ENCODE results near the gene H2BK1. TPM values are rescaled to one million over a fixed set of nuclear protein-coding genes. Genes with fewer than 3 reads are reported as not detected.

The H2BK1 gene
- total RNA-seq, 2 donors from 2014 or later, result 1.0 to 4.1 TPM

DNA sequence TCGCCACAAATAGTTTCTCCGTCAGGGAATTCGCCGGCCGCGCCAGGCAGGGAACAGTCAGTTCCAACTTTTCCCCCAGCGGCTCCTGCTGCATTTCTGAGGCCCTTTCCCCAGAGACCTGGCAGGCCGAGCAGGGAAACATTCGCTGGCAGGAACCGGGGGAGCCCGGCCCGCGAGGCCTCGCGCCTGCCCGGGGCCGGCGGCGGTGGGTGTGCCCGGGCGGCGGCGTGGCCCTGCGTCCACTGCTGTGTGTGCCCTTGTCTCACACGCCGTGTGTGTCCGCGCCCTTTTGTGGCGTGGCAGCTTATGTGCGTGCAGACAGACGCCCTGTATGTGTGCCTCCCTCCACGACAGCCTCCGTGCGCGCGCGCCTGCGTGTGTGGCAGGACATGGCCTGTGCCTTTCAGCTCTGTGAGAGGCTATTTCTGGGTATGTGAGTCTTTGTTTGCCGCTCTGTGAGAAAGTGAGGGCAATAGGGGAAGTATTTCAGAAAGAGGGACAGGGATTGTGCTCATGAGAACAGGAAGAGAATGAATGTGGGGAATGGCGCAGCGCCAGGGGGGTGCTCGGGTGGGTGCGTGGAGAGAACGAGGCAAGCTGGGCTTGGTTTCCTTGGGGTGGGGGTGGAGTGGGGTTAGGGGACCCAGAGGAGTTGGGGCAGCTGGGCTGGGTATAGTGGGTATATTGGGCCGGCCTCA, 38.9 kb upstream of the H2BK1 start:
- Mint-ChIP-seq H3K36me3 (ENCODE audit: low read depth) (peaks cover 16% of the 10 kb centered on the region), H3K27ac (no peak overlapping the region), H3K4me1 (peaks cover 44% of the 10 kb centered on the region), H3K27me3 (peaks cover 59% of the 10 kb centered on the region), H3K4me3 (peak overlapping the region; percentile 91)
- ATAC-seq (peak; percentile 43), DNase-seq (no peak)
- no peaks in the 10 kb centered on the region for H3K9me3 ChIP-seq (ENCODE audit: control insufficient read depth, low read length, poor library complexity, severe bottlenecking)

DNA sequence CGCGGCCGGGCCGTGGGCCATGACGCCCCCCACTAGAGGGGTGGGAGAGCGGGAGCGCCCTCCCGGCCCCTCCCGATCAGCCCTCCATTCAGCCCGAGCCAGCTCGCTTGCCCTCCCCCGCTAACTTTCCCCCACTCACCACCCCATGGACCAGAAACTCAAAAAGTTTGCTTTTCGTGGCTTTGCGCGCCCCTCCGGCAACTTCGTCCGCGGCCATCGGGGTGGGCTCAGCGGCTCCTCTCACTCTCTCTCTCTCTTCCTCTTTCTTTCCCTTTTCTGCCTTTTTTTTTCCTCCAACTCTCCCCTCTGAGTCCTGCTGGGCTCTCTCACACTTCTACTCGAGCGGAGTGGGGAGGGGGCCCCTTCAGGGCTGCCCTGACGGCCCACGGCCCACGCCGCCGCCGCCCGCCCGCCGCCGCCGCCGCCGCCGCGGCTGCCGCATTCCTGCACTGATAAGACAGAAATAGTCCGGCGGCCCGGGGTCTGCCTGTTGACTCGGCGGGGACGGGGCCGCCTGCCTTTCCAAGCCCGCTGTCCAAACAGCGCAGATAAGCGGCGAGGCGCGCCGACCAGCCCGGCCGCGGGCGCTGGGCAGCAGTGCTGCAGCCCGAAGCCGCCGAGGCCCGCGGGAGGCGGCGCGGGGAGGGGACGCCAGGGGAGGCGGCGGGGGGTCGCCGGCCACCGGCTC, 38.2 kb upstream of the H2BK1 start, which contains the start of gene SMARCD3:
Gene SMARCD3 (minus strand): TSS at position 349 of the 688 bp plus-strand sequence. CDS start 132 bp downstream, at position 217.
- Mint-ChIP-seq H3K4me3 (peak within 1 kb of the TSS; percentile 91), H3K4me1 (peaks cover 49% of the 10 kb centered on the region), H3K27me3 (peaks cover 52% of the 10 kb centered on the region), H3K27ac (peak within 1 kb of the TSS; percentile 51), H3K36me3 (ENCODE audit: low read depth) (peaks cover 16% of the 10 kb centered on the region)
- ATAC-seq (peak; percentile 42), DNase-seq (peak in 1 of 3 donors; percentile 27)
- H3K9me3 ChIP-seq (ENCODE audit: control insufficient read depth, low read length, poor library complexity, severe bottlenecking), result no peaks in the 10 kb centered on the region

DNA sequence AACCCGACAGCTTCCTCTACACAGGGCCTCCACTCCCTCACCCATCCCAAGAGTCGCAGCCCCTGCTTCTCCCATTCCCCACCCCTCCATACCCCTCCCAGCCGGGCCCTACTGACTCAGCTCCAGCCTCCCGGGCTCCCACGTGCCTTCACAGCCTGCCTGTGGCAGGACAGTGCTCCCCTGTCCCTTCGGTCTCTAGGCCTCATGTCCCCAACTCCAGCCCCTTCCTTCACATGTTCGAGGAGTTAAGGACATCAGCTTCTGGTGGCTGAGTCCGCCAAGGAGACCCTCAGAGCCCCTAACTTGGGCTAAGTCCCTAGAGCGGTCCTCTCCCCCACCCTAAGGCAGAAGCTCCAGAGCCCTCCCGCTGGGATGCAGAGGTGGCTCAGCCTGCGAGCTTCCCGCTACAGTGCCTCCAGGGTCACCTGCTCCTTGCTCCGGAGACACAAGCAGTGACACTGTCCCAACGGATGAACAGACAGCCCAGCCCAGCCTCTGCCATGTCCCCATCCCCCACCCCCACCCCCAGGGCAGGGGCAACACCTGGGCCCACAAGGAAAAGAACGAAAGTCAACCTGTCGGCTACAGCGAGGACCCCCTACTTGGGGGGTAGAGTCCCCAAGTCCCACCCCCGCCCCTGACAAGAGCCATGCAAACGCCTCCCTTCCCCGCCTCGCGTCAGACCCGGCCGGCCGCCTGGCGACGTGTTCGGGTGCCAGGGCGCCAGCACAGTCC, 37.5 kb upstream of the H2BK1 start:
- Mint-ChIP-seq H3K36me3 (ENCODE audit: low read depth) (peaks cover 15% of the 10 kb centered on the region), H3K4me1 (peaks cover 54% of the 10 kb centered on the region), H3K27me3 (peaks cover 46% of the 10 kb centered on the region)

DNA sequence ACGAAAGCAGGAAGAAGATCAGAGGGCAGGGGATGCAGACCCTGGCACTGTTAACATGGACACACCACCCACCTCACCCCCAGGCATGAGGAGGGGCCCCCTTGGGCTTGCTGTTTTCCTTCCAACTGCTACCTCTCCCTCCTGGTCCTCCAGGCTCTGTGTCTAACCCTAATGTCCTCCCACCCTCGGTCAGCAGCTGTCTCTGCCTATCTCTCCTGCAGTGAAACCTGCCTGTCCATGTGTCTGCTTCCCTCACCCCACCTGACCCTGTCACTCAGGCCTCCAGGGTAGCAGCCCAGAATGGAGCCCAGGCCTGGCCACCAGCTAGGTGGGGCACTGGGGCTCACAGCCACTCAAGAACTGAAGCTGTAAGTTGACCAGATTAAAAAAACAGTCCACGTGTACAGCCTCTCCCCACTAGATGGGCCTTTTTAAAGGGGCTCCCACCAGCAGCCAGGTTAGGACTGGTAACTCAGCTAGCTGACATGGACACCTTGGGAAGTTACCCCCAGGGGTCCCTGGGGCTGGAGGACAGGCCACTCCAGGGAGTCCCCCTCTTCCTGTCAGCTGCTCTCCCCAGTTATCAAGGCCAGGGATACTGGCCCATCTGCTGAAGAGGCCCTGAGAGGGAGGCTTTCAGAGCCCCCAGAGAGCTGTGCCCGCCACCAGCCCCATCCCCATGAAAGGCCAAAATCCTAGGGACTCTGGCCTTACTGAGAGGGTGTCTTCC, 36.7 kb upstream of the H2BK1 start:
- H3K27ac Mint-ChIP-seq, result no peak overlapping the region
- H3K9me3 ChIP-seq (ENCODE audit: control insufficient read depth, low read length, poor library complexity, severe bottlenecking), result no peaks in the 10 kb centered on the region
- no peak for DNase-seq
- H3K4me3 Mint-ChIP-seq, result peak overlapping the region; percentile 91
- H3K36me3 Mint-ChIP-seq (ENCODE audit: low read depth), result peaks cover 11% of the 10 kb centered on the region
- H3K27me3 Mint-ChIP-seq, result peaks cover 38% of the 10 kb centered on the region
- ATAC-seq, result no peak
- peaks cover 48% of the 10 kb centered on the region for H3K4me1 Mint-ChIP-seq

More for the DNA sequence above, 37.5 kb upstream of the H2BK1 start:
- H3K9me3 ChIP-seq (ENCODE audit: control insufficient read depth, low read length, poor library complexity, severe bottlenecking), result no peaks in the 10 kb centered on the region
- ATAC-seq (no peak), DNase-seq (no peak)
- H3K4me3 Mint-ChIP-seq, result peak overlapping the region; percentile 91
- peak overlapping the region; percentile 51 for H3K27ac Mint-ChIP-seq

DNA sequence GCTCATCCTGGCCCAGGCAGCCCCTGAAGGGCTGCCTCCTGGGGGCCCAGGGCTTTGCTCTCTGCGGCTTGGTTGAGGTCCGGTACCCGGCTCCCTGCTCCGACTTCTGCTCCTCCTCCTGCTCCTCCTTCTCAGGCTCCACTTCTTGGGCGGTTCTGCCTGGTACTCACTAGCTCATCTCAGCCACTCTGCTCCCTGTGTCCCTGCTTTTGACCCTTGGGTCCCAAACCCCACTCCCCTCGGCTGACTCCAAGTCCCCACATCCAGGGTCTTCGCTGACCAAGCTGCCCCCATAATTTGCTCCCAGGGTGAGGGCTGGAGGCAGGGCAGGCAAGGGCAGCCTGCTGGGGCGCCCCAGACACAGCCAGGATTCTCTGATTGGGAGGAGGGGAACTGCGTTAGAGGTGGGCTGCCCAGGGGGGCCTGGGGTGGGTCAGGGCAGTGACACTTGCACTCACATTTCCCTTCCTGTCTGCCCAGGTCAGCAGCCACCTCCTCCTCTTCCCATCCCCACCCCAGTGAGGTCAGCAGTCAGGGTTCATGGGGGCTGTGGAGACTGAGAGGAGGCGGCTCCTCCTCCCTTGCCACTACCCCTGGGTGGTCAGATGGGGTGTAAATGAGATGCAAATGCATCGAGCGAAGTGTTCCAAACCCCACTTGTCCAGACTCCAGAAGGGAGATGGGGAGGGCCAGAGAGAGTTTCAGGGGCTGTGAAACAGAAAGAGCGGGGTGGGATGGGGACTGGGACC, 36.0 kb upstream of the H2BK1 start:
- no peaks in the 10 kb centered on the region for H3K9me3 ChIP-seq (ENCODE audit: control insufficient read depth, low read length, poor library complexity, severe bottlenecking)
- Mint-ChIP-seq H3K4me1 (peaks cover 47% of the 10 kb centered on the region), H3K27me3 (peaks cover 37% of the 10 kb centered on the region), H3K27ac (peak overlapping the region; percentile 41), H3K4me3 (peak overlapping the region; percentile 66), H3K36me3 (ENCODE audit: low read depth) (peaks cover 11% of the 10 kb centered on the region)
- DNase-seq, result no peak
- ATAC-seq, result no peak

DNA sequence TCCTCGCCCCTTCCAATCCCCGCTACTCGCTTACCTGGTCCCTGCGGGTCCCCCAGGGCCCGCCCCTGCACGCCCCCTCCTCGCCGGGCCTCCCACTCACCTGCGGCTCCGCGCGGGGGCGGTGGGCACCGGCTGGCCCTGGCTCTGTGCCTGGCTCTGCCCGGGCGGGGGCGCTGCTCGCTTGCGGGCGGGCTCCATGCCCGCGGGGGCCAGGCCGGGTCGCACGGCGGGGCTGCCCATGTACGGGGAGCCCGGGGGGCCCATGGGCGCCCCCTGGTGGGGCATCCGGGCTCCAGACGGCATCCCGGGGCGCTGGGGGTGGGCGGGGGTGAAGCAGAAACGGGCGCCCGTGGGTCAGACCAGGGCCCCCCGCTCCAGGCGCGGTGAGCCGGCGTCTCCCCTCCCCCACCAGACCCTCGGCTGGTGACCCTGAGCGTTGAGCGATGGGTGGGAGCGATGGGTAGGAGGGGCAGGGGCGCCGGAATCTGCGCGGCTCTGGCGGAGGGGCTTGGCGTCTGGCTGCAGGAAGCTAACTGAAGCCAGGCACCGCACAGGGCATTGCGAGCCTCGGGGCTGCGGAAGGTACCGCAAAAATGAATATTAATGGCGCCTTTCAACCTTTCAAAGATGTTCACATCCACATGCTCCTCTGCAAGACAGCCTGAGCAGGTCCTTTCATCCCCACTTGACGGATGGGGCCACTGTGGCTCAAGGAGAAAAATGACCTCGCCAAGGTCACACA, 35.2 kb upstream of the H2BK1 start:
- Mint-ChIP-seq H3K36me3 (ENCODE audit: low read depth) (peaks cover 7% of the 10 kb centered on the region), H3K27ac (peak overlapping the region; percentile 41), H3K27me3 (peaks cover 30% of the 10 kb centered on the region), H3K4me3 (peak overlapping the region; percentile 81), H3K4me1 (peaks cover 40% of the 10 kb centered on the region)
- DNase-seq (peak; percentile 67 to 71 (median 68)), ATAC-seq (peak; percentile 68)
- no peaks in the 10 kb centered on the region for H3K9me3 ChIP-seq (ENCODE audit: control insufficient read depth, low read length, poor library complexity, severe bottlenecking)

DNA sequence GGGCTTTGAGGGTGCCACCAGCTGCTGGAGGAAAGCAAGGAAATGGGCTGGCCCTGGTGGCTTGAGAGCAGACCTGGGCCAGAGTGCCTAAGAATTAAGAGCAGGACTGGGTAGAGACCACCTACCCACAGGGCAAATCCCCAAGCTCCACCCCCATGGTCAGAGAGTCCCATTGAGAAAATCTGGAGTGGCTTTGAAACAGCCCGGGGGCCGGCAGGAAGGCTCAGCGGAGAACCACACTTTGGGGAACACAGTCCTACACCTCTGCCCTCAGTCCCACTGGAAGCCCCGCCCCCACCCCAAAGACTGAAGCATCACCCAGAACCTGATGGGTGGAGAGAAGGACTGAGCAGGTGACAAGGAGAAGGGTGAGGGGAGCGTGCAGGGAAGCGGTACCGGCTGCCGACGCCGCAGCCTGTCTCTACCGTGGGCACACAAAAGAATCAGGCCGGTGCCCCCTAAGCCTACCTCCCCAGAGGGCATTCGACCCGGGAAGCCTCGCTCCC, 34.6 kb upstream of the H2BK1 start:
- Mint-ChIP-seq H3K4me3 (peak overlapping the region; percentile 81), H3K4me1 (peaks cover 37% of the 10 kb centered on the region), H3K27me3 (peaks cover 24% of the 10 kb centered on the region), H3K36me3 (ENCODE audit: low read depth) (peaks cover 5% of the 10 kb centered on the region), H3K27ac (peak overlapping the region; percentile 88)
- no peaks in the 10 kb centered on the region for H3K9me3 ChIP-seq (ENCODE audit: control insufficient read depth, low read length, poor library complexity, severe bottlenecking)
- DNase-seq, result no peak
- ATAC-seq, result no peak

DNA sequence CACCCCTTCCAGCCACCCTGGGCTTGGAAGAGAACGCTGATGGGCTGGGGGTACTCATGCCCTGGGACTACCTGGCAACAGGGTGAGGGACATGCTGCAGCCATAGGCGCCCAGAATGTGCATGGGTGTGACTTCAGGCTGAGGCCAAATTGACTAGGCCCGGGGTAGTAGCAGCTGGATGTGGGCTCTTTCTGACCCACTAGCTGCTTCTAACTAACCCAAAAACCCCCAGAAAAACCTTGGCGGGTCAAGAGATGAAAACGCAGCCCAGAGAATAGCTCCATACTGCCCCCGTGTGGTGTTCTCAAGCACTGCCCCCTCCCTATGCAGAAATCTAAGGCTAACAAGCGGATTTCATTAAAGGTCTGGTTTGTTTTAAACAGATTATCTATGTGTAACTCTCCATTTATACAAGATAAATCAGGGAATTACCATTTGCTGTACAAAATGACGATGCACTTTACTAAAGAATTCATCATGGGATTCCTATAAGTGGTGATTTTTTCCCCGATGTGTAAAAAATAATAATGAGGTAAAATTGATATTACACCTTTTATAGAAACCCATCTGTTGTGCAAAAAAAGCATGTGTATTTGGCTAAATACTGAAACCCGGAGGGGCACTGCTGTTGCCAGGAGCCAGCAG, 34.0 kb upstream of the H2BK1 start:
- H3K27me3 Mint-ChIP-seq, result peaks cover 19% of the 10 kb centered on the region
- peak overlapping the region; percentile 88 for H3K27ac Mint-ChIP-seq
- H3K4me1 Mint-ChIP-seq, result peaks cover 36% of the 10 kb centered on the region
- peak in 2 of 3 donors; percentile 37 to 38 for DNase-seq
- peak; percentile 49 for ATAC-seq
- H3K36me3 Mint-ChIP-seq (ENCODE audit: low read depth), result peaks cover 4% of the 10 kb centered on the region
- no peaks in the 10 kb centered on the region for H3K9me3 ChIP-seq (ENCODE audit: control insufficient read depth, low read length, poor library complexity, severe bottlenecking)
- peak overlapping the region; percentile 81 for H3K4me3 Mint-ChIP-seq

DNA sequence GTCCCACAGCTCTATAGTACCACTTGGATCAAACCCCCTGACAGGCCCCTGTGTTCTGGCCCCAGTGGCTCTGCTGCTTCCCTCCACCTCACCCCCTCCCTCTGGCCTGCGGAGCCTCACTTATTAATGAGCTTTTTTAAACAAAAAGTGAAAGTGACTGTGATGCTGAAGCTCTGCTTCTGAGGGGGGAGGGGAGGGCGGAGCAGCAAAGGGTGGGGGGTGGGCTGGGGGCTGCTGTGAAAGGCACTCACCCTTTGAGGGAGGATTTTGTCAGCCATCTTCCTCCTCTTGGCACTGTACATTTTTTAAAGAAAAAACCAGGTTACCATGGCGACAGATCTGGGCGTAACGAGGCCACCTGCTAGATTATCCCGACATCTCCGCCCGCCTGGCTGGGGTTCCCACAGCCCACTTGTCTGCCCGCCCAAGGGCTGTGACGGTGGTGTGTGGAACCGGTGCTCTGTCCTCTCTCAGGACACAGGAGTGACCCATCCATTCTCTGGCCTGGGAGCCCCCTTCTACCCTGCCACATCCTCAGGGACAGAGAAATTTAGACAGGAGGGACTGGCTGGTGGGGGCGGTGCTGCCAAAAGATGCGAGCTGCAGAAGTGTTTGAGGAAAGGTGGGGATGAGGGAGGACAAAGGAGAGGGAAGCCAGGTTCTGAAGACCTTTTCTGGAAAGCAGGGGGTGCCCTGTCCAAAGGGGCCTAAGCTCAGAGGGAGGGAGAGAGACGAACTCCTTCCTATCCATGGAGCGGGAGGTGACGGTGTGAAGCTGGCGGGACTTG, 33.3 kb upstream of the H2BK1 start:
- H3K4me1 Mint-ChIP-seq, result peaks cover 34% of the 10 kb centered on the region
- H3K27ac Mint-ChIP-seq, result peak overlapping the region; percentile 88
- ATAC-seq (peak; percentile 68), DNase-seq (peak; percentile 35 to 39 (median 38))
- H3K9me3 ChIP-seq (ENCODE audit: control insufficient read depth, low read length, poor library complexity, severe bottlenecking), result no peaks in the 10 kb centered on the region
- peaks cover 15% of the 10 kb centered on the region for H3K27me3 Mint-ChIP-seq
- peak overlapping the region; percentile 81 for H3K4me3 Mint-ChIP-seq
- H3K36me3 Mint-ChIP-seq (ENCODE audit: low read depth), result peaks cover 3% of the 10 kb centered on the region

DNA sequence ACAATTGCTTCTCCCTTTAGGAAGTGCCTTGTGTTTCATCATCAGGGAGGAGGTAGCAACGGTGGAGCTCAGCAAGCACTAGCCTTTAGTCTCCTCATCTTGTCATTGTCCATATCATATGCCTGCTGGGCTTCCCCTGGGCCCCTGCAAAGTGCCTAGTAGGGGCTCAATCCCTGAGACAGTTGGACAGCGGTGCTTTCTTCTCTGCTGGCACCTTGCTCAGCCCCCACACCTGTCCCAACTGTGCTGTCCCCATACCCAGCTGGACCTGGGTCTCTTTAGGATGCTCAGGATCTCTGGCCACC, 32.7 kb upstream of the H2BK1 start:
- no peaks in the 10 kb centered on the region for H3K9me3 ChIP-seq (ENCODE audit: control insufficient read depth, low read length, poor library complexity, severe bottlenecking)
- no peak for ATAC-seq
- DNase-seq, result no peak
- H3K27me3 Mint-ChIP-seq, result peaks cover 15% of the 10 kb centered on the region
- peaks cover 30% of the 10 kb centered on the region for H3K4me1 Mint-ChIP-seq
- H3K36me3 Mint-ChIP-seq (ENCODE audit: low read depth), result no peaks in the 10 kb centered on the region
- peak overlapping the region; percentile 81 for H3K4me3 Mint-ChIP-seq
- H3K27ac Mint-ChIP-seq, result peak overlapping the region; percentile 88
